Measurements from ENCODE around the gene DGAT2L6. TPM values are rescaled to one million over a fixed set of nuclear protein-coding genes. Genes with fewer than 3 reads are reported as not detected.
A peak's percentile ranks its signal among the peaks of the same experiment; 100 is the strongest.
"Not testable (repeated sequence)": the region's sequence is repeated elsewhere in the genome, so short reads cannot be mapped to it uniquely, and the experiment has no call there.

DGAT2L6 gene
- total and polyA plus RNA-seq, 9 donors: not detected

DNA sequence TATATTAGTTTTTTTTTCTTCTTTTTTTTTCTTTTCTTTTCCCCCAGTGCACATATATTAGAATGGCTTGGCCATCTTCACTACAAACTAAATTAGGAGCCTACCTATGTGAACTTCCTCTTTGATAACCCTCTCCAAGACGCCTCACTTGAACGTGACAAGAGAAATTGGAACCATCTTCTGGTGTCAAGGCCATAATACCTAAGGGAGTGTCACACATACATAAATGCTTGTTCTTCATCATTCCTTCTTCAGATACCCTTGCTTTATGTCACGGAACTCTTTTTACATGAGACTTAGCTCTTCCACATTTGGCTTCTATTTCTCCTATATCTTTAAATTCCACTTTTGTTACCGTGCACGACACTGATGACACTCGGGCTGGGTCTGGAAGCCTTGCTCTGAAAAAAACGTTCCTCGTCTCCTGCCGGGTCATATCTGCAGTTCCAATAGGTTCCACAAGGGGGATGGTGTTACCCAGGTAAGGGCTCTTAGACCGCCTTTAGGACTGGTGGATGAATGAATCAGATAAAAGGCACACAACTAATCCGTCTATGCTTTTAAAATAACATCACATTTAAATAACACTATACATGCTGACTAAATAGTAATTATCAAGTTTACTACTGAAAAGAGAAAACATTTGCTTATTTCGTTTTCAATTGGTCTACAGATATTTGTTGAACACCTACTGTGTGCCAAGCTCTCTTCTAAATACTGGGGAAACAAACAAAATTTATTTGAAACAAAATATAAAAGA lies 19.9 kb downstream of the DGAT2L6 start:
- H3K27ac ChIP-seq (ENCODE audit: low read length): no peak overlapping the region
- H3K4me1 ChIP-seq (ENCODE audit: control insufficient read depth, insufficient read depth, low read length): no peaks in the 10 kb centered on the region
- DNase-seq: peak; percentile 22
- H3K9me3 ChIP-seq (replicated peaks; ENCODE audit: control insufficient read depth, low read depth, low read length): no peaks in the 10 kb centered on the region
- no peak overlapping the region for H3K4me3 ChIP-seq (ENCODE audit: low read length)
- peaks cover 17% of the 10 kb centered on the region for H3K27me3 ChIP-seq (ENCODE audit: control insufficient read depth, insufficient read depth, low read length)
- 25% methylated on average over 4 of the region's 12 CpGs for WGBS (ENCODE audit: insufficient coverage)
- no peaks in the 10 kb centered on the region for H3K36me3 ChIP-seq (ENCODE audit: control insufficient read depth, insufficient read depth, low read length)

DNA sequence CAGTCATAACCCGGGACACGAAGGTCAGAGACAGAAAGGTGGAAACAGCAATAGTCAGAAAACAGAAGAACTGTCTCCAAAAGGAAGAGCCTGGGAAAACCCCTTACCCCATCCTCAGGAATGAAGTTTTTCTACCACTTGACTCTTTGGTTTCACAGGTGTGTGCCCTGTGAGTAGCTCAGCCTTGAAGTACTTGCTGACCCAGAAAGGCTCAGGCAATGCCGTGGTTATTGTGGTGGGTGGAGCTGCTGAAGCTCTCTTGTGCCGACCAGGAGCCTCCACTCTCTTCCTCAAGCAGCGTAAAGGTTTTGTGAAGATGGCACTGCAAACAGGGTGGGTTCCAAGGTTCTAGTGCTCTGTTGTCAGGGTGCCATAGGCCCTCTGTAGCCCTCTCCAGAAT lies 24.4 kb downstream of the DGAT2L6 start:
- Histone ChIP-seq H3K27ac (ENCODE audit: low read length) (no peak overlapping the region), H3K9me3 (replicated peaks; ENCODE audit: control insufficient read depth, low read depth, low read length) (no peaks in the 10 kb centered on the region), H3K4me1 (ENCODE audit: control insufficient read depth, insufficient read depth, low read length) (no peaks in the 10 kb centered on the region), H3K27me3 (ENCODE audit: control insufficient read depth, insufficient read depth, low read length) (peaks cover 17% of the 10 kb centered on the region), H3K4me3 (ENCODE audit: low read length) (no peak overlapping the region), H3K36me3 (ENCODE audit: control insufficient read depth, insufficient read depth, low read length) (no peaks in the 10 kb centered on the region)
- no peak for DNase-seq
- 67% methylated on average over 3 of the region's 5 CpGs for WGBS (ENCODE audit: insufficient coverage)

DNA sequence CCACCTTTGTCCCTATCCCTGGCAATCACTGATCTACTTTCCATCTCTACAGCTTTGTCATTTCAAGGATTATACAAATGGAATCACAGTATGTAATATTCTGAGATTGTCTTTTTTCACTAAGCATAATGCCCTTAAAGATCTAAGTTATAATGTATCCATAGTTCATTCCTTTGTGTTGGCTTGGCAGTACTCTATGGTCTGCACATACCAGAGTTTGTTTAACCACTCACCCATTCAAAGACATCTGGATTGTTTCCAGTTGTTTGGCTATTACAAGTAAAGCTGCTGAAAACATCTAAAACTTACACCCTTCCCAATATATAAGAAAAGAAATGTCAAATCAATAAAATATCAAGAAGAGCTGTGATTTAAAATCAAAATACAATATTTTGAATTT lies 31.2 kb downstream of the DGAT2L6 start:
- no peak overlapping the region for H3K4me3 ChIP-seq (ENCODE audit: low read length)
- H3K9me3 ChIP-seq (replicated peaks; ENCODE audit: control insufficient read depth, low read depth, low read length): no peaks in the 10 kb centered on the region
- no peak for DNase-seq
- H3K4me1 ChIP-seq (ENCODE audit: control insufficient read depth, insufficient read depth, low read length): no peaks in the 10 kb centered on the region
- H3K36me3 ChIP-seq (ENCODE audit: control insufficient read depth, insufficient read depth, low read length): no peaks in the 10 kb centered on the region
- H3K27ac ChIP-seq (ENCODE audit: low read length): no peak overlapping the region
- H3K27me3 ChIP-seq (ENCODE audit: control insufficient read depth, insufficient read depth, low read length): no peaks in the 10 kb centered on the region

DNA sequence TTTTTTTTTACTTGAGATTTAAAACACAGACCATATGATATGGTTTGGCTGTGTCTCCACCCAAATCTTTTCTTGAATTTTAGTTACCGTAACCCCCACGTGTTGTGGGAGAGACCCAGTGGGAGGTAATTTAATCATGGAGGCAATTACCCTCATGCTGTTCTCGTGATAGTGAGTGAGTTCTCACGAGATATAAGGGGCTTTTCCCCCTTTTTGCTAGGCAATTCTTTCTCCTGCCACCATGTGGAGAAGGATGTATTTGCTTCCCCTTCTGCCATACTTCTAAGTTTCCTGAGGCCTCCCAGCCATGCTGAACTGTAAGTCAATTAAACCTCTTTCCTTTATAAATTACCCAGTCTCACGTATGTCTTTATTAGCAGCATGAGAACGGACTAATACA lies 32.3 kb downstream of the DGAT2L6 start:
- not testable (repeated sequence) for H3K4me1 ChIP-seq (ENCODE audit: control insufficient read depth, insufficient read depth, low read length); H3K4me3 ChIP-seq (ENCODE audit: low read length); DNase-seq; H3K36me3 ChIP-seq (ENCODE audit: control insufficient read depth, insufficient read depth, low read length); H3K9me3 ChIP-seq (replicated peaks; ENCODE audit: control insufficient read depth, low read depth, low read length); H3K27ac ChIP-seq (ENCODE audit: low read length); H3K27me3 ChIP-seq (ENCODE audit: control insufficient read depth, insufficient read depth, low read length)
- 43% methylated on average over 1 of the region's 6 CpGs for WGBS (ENCODE audit: insufficient coverage)

DNA sequence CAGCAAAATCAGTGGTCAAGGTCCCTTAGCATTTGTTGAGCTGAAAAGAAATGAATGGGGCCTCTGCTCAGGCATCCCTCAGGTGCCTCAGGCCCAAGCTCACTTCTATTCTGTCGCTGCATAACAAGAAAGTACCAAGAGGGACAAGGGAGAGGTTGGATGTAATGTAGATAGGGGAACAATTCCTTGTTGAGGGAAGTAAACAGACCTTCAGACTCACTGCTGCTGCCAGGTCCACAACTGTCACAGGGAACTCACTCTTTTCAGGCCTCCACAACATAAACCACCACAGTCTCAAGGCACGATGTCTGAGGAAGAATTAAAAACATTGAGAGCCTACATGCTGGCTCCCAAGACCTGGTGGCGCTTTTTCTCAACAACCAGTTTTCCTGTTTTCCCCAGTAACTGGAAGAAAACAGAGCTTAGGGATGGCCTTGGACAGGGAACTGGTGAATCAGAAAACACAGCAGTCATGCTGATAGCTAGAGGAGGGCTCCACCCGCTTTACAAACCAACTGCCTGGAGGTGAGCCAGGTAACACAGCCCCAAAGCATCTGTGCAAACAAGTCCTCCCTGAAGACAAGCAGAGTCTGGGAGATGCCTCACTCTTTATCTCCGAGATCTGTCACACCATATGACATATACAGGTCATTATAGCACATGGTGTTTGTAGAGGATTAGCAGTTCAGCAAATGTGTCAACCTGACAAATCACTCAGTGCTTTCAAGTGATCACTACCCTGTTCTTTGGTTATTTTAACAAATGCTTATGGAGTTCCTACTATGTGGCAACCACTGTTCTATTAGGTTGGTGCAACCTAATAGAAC lies 42.9 kb downstream of the DGAT2L6 start:
- WGBS (ENCODE audit: insufficient coverage): 33% methylated on average over 1 of the region's 5 CpGs
- Histone ChIP-seq H3K36me3 (ENCODE audit: control insufficient read depth, insufficient read depth, low read length) (no peaks in the 10 kb centered on the region), H3K27me3 (ENCODE audit: control insufficient read depth, insufficient read depth, low read length) (peaks cover 11% of the 10 kb centered on the region), H3K27ac (ENCODE audit: low read length) (no peak overlapping the region), H3K9me3 (replicated peaks; ENCODE audit: control insufficient read depth, low read depth, low read length) (no peaks in the 10 kb centered on the region), H3K4me3 (ENCODE audit: low read length) (no peak overlapping the region), H3K4me1 (ENCODE audit: control insufficient read depth, insufficient read depth, low read length) (no peaks in the 10 kb centered on the region)
- peak; percentile 2 for DNase-seq

DNA sequence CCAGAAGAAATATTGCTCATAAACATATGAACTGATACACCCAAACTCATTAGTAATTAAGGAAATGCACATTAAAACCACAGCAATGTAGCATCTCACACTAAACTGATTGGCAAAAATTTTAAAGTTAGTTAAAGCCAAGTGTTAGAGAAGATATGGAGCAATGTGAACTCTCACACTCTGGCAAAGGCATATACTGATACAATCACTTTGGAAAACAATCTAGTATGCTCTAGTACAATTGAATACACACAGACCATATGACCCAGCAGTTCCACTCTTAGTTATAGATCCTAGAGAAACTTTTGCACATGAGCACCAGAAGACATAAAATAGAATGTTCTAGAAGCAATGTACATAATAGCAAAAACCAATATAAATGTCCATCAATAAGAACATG lies 48.8 kb downstream of the DGAT2L6 start:
- Histone ChIP-seq H3K27me3 (ENCODE audit: control insufficient read depth, insufficient read depth, low read length) (peaks cover 8% of the 10 kb centered on the region), H3K36me3 (ENCODE audit: control insufficient read depth, insufficient read depth, low read length) (no peaks in the 10 kb centered on the region), H3K4me3 (ENCODE audit: low read length) (no peak overlapping the region), H3K9me3 (replicated peaks; ENCODE audit: control insufficient read depth, low read depth, low read length) (no peaks in the 10 kb centered on the region), H3K4me1 (ENCODE audit: control insufficient read depth, insufficient read depth, low read length) (no peaks in the 10 kb centered on the region), H3K27ac (ENCODE audit: low read length) (no peak overlapping the region)
- no peak for DNase-seq

DNA sequence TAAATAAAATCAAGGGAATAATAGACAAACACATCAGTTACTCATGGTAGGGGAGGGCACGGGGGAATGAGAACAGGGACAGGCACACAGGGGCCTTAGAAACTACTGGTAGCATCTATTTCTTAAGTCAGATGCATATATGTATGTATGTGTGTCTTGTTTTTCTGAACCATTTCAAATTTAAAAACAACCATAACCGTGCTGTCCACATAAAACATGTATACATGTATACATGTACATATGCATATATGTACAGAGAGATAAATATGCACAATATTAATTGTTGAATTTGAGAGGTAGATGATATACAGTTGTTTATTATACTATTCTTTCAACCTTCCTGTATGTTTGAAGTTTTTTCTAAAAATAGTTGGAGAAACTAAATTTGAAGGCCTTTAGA lies 49.4 kb downstream of the DGAT2L6 start:
- no peak overlapping the region for H3K27ac ChIP-seq (ENCODE audit: low read length)
- WGBS (ENCODE audit: insufficient coverage): no CpG with 5 or more reads among the region's 2 CpGs
- H3K36me3 ChIP-seq (ENCODE audit: control insufficient read depth, insufficient read depth, low read length): no peaks in the 10 kb centered on the region
- H3K4me3 ChIP-seq (ENCODE audit: low read length): no peak overlapping the region
- peaks cover 8% of the 10 kb centered on the region for H3K27me3 ChIP-seq (ENCODE audit: control insufficient read depth, insufficient read depth, low read length)
- no peaks in the 10 kb centered on the region for H3K9me3 ChIP-seq (replicated peaks; ENCODE audit: control insufficient read depth, low read depth, low read length)
- no peaks in the 10 kb centered on the region for H3K4me1 ChIP-seq (ENCODE audit: control insufficient read depth, insufficient read depth, low read length)
- no peak for DNase-seq

DNA sequence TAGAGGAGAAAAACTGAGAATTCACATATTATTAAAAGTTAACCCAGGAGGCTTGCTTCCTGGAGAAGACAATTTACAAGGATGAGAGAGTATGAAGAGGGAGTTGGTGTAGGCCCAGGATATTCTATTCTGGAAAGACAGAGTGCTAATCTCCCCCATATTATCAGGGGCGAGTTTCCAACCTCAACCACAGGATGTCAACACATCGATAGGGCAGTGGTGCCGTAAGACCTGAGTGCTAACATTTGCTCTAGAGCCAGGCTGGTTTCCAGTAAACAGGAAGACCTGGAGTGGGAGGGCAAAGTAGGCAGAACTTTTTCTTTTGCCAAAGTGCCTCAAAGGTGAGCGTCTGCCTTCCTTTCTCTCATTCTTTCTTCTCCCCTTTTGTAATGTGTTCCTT lies 54.4 kb downstream of the DGAT2L6 start:
- no peaks in the 10 kb centered on the region for H3K36me3 ChIP-seq (ENCODE audit: control insufficient read depth, insufficient read depth, low read length)
- 40% methylated on average over 1 of the region's 4 CpGs for WGBS (ENCODE audit: insufficient coverage)
- no peak overlapping the region for H3K27ac ChIP-seq (ENCODE audit: low read length)
- DNase-seq: no peak
- no peak overlapping the region for H3K4me3 ChIP-seq (ENCODE audit: low read length)
- H3K27me3 ChIP-seq (ENCODE audit: control insufficient read depth, insufficient read depth, low read length): peaks cover 3% of the 10 kb centered on the region
- no peaks in the 10 kb centered on the region for H3K9me3 ChIP-seq (replicated peaks; ENCODE audit: control insufficient read depth, low read depth, low read length)
- H3K4me1 ChIP-seq (ENCODE audit: control insufficient read depth, insufficient read depth, low read length): no peaks in the 10 kb centered on the region

DNA sequence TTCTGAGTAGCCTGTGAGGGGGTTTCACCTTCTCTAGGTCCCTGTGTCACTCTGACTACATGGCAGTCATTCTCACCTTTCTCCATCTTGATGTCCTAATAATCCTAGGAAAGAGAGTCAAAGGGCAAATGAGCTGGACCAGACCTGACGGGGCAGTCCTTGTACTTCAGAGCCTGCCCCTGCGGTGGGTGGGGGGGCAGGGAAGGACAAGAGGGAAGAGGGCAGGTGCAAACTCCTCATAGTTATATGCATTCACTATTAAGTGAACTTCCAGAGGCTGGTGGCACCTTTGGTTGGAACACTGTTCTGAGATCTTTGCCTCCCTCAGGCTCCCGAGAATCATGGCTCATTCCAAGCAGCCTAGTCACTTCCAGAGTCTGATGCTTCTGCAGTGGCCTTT lies 57.1 kb downstream of the DGAT2L6 start, which contains the start of gene AWAT1:
Gene AWAT1 (plus strand): TSS at position 301 of the 400 bp plus-strand sequence. CDS start 41 bp downstream, at position 342.
- Histone ChIP-seq H3K36me3 (ENCODE audit: control insufficient read depth, insufficient read depth, low read length) (no peaks in the 10 kb centered on the region), H3K9me3 (replicated peaks; ENCODE audit: control insufficient read depth, low read depth, low read length) (no peaks in the 10 kb centered on the region), H3K4me1 (ENCODE audit: control insufficient read depth, insufficient read depth, low read length) (no peaks in the 10 kb centered on the region), H3K27ac (ENCODE audit: low read length) (no peak within 1 kb of the TSS), H3K4me3 (ENCODE audit: low read length) (no peak within 1 kb of the TSS), H3K27me3 (ENCODE audit: control insufficient read depth, insufficient read depth, low read length) (peaks cover 12% of the 10 kb centered on the region)
- DNase-seq: no peak
- WGBS (ENCODE audit: insufficient coverage): 57% methylated on average over 1 of the region's 3 CpGs

DNA sequence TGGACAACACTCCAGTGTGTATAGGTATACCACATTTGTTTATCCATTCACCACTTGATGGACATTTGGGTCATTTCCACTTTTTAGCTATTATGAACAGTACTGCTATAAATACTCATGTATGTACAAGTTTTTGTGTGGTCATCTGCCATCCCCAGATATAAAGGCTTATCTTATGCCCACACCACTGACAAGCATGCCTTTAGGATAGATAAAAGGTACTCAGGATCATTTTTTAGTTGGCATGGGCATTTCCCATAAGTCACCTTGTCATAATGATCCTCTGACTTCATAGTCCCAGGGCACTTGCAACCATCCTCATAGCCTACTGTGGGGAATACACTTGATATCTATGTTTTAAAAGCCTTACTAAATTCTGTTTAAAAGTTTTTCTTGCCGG lies 63.5 kb downstream of the DGAT2L6 start:
- H3K36me3 ChIP-seq (ENCODE audit: control insufficient read depth, insufficient read depth, low read length): no peaks in the 10 kb centered on the region
- H3K27me3 ChIP-seq (ENCODE audit: control insufficient read depth, insufficient read depth, low read length): peaks cover 19% of the 10 kb centered on the region
- no peak overlapping the region for H3K27ac ChIP-seq (ENCODE audit: low read length)
- H3K9me3 ChIP-seq (replicated peaks; ENCODE audit: control insufficient read depth, low read depth, low read length): no peaks in the 10 kb centered on the region
- no CpG with 5 or more reads among the region's 1 CpG for WGBS (ENCODE audit: insufficient coverage)
- H3K4me3 ChIP-seq (ENCODE audit: low read length): no peak overlapping the region
- H3K4me1 ChIP-seq (ENCODE audit: control insufficient read depth, insufficient read depth, low read length): no peaks in the 10 kb centered on the region
- no peak for DNase-seq

Data from muscle of leg (tissue), 11 donors.